Ishikawa (cell line): ENCODE measurements around the gene B3GALNT1.

Source experiments
- CREB1 ChIP-seq: IDR thresholded peaks from 2 replicates; pipeline ENCODE4 v1.6.1; 2012; ENCODE audit warnings: low read depth
- EGR1 ChIP-seq: IDR thresholded peaks from 2 replicates; pipeline ENCODE4 v1.6.1; 2012
- EP300 ChIP-seq: IDR thresholded peaks from 2 replicates; pipeline ENCODE4 v1.6.1; 2012; ENCODE audit warnings: borderline replicate concordance
- TAF1 ChIP-seq: IDR thresholded peaks from 2 replicates; pipeline ENCODE4 v1.6.1; 2012; ENCODE audit warnings: low read depth, mild to moderate bottlenecking
- TEAD4 ChIP-seq: IDR thresholded peaks from 2 replicates; pipeline ENCODE4 v1.6.1; 2012
- YY1 ChIP-seq: IDR thresholded peaks from 2 replicates; pipeline ENCODE4 v1.6.1; 2012; ENCODE audit warnings: low read depth
- ZBTB7A ChIP-seq: IDR thresholded peaks from 2 replicates; pipeline ENCODE4 v1.6.1; 2012; ENCODE audit warnings: low read depth
- TF ChIP-seq, protein P1 (sequence below): IDR thresholded peaks from 2 replicates; pipeline ENCODE4 v1.6.1; 2012
- TF ChIP-seq, protein P2 (sequence below): IDR thresholded peaks from 2 replicates; pipeline ENCODE4 v1.6.1; 2012
- TF ChIP-seq, protein P3 (sequence below): IDR thresholded peaks from 2 replicates; pipeline ENCODE4 v1.6.1; 2012; ENCODE audit warnings: low read depth, mild to moderate bottlenecking

DNA sequence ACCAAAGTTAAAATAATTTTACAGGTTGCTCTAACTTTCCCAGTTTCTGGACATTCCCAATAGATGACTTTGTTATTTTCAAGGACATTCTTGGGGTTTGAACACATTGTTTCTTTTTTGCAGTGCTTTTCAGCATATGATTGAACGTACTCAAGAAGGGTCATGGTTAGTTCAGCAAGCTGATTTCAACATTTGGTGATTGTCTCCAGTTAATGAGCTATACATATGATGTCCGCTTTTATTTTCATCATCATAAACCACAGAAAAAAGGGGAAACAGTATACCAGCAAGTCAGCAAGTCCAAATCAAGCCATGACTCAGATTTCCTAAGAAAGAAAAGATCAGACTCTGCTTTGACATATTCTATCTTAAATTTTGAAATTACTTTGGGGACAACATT, 69.4 kb downstream of the B3GALNT1 start:
- TF ChIP-seq, protein P1, sequence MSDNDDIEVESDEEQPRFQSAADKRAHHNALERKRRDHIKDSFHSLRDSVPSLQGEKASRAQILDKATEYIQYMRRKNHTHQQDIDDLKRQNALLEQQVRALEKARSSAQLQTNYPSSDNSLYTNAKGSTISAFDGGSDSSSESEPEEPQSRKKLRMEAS: no peak
- no peak for TF ChIP-seq EGR1
- TF ChIP-seq, protein P2, sequence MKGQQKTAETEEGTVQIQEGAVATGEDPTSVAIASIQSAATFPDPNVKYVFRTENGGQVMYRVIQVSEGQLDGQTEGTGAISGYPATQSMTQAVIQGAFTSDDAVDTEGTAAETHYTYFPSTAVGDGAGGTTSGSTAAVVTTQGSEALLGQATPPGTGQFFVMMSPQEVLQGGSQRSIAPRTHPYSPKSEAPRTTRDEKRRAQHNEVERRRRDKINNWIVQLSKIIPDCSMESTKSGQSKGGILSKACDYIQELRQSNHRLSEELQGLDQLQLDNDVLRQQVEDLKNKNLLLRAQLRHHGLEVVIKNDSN: no peak
- TF ChIP-seq EP300: no peak
- no peak for TF ChIP-seq CREB1
- TF ChIP-seq YY1: no peak
- TF ChIP-seq, protein P3, sequence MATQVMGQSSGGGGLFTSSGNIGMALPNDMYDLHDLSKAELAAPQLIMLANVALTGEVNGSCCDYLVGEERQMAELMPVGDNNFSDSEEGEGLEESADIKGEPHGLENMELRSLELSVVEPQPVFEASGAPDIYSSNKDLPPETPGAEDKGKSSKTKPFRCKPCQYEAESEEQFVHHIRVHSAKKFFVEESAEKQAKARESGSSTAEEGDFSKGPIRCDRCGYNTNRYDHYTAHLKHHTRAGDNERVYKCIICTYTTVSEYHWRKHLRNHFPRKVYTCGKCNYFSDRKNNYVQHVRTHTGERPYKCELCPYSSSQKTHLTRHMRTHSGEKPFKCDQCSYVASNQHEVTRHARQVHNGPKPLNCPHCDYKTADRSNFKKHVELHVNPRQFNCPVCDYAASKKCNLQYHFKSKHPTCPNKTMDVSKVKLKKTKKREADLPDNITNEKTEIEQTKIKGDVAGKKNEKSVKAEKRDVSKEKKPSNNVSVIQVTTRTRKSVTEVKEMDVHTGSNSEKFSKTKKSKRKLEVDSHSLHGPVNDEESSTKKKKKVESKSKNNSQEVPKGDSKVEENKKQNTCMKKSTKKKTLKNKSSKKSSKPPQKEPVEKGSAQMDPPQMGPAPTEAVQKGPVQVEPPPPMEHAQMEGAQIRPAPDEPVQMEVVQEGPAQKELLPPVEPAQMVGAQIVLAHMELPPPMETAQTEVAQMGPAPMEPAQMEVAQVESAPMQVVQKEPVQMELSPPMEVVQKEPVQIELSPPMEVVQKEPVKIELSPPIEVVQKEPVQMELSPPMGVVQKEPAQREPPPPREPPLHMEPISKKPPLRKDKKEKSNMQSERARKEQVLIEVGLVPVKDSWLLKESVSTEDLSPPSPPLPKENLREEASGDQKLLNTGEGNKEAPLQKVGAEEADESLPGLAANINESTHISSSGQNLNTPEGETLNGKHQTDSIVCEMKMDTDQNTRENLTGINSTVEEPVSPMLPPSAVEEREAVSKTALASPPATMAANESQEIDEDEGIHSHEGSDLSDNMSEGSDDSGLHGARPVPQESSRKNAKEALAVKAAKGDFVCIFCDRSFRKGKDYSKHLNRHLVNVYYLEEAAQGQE: no peak
- TF ChIP-seq TEAD4: no peak
- TF ChIP-seq ZBTB7A: no peak
- no peak for TF ChIP-seq TAF1
